T47D (cell line): ENCODE measurements around the gene BCAS1.
A peak's percentile ranks its signal among the peaks of the same experiment; 100 is the strongest.
"Not testable (repeated sequence)": the region's sequence is repeated elsewhere in the genome, so short reads cannot be mapped to it uniquely, and the experiment has no call there.

Experiments used
- DNase-seq, 2 experiments: peaks; one replicate each; pipeline versions ENCODE4 v3.0.0 to v3.0.0-alpha.2; 2011 to 2012; ENCODE audit warnings: low read depth in 1 of 2, low spot score in 1 of 2
- JUND ChIP-seq: IDR thresholded peaks from 2 replicates; pipeline ENCODE4 v1.6.1; 2012; ENCODE audit warnings: low read depth
- in situ Hi-C: cut with HindIII; loops from 2 replicates; pipeline ENCODE4 v1.10.0; 2016; ENCODE audit warnings: low sequenced_read_pairs, low pct_unique_long_range_greater_than_20kb

BCAS1 gene

DNA sequence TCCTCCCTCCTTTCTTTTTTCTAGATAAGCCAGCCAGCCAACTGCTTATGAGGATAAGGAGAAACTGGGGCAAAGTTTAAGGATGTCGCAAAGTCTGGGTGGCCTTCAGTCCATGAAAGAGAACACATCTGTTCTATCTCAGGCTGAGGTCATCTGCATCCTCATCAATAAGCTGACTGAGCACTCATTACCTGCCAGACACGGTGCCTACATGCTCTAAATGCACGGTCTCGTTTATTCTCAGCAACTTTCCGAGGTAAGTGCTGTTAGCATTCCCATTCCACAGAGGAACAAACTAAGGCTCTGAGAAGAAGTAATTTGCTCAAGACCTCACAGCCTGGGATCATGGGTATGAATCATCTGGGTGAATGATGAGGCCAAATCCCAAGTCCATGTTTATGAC lies 133.1 kb downstream of the BCAS1 start:
- TF ChIP-seq JUND, result no peak
- no peak for DNase-seq
- in situ Hi-C loops, result no loop called here

DNA sequence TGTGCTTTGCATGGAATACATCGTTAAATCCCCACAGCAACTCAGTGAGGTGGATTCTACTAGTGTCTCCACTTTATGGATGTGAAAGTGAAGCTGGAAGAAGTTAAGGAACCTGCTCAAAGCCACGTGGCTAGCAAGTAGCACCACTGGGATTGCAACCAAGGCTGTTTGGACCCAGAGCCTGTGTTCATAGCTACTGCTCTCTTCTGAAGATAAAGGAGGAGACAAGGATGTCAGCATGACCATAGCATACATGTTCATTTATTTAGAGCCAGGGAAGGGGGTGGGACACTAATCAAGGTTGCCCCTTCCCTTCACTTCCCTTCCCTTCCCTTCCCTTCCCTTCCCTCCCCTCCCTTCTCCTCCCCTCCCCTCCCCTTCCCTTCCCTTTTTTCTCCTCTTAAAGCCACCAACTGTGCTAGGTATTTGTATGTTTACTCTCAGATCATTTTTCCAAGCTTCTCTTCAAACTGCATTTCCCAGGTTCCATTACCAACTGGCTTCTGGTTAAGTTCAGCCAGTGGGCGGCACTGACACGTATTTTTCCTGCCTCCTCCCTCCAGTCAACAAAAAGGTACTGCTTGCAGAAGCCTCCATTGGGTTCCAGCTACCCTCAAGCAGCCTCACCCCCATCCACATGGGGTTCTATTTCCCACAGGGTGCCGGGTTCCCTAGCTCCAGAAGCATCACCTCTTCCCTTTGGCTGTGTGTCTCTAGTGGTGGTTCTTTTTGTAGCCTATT lies 134.9 kb downstream of the BCAS1 start:
- peak in 1 of 2 experiments; percentile 28 for DNase-seq
- in situ Hi-C loops, result no loop called here
- TF ChIP-seq JUND, result no peak

DNA sequence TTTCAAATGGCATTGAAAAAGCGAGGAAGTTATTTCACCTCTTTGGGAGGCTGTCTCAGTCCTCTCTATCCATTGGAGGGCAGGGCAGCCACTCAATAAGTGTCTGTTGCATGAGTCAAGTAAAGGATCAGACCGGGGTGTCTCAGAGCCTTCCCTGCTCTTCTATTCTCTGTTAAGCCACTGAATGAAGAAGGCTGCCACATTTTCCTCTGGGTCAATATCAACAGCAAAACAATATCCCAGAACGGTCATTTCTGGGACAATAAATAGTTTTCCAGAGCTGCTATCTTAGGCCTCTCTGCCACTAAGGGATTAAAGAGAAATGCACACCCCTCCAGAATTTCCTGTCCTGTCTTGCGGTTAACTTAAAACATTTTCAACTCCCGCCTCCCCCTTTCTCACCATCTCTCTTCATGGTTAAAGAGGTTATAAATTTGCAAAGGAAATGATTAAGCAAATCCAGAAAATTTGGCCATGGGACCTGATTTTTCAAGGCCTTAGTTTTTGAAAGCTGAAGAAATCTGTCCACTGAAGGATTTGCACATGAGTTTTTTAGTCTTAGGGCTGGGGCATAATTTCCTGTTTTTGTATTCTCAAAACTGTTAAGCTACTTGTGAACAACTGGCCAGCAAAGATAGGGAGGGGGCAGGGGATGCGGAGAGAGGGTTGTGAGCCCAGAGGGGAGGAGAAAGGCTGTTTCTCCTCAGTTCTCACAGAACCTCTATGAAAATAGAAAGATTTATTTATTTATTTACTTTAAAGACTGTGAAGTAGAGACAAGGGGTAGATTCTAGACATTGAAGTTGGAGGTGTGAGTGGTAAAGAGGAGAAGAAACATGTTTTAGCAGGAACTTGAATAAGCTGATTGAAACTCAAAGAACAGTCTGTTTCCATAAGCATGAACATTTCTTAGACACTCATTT lies 135.7 kb downstream of the BCAS1 start:
- no peak for TF ChIP-seq JUND
- peak in 1 of 2 experiments; percentile 55 for DNase-seq

GRCh38 chr20:53933232-53933846 lies 137.1 kb downstream of the BCAS1 start:
- in situ Hi-C loops, result no loop called here
- no peak for DNase-seq
- no peak for TF ChIP-seq JUND

More for the DNA sequence above, 135.7 kb downstream of the BCAS1 start:
- in situ Hi-C loops, result no loop called here

DNA sequence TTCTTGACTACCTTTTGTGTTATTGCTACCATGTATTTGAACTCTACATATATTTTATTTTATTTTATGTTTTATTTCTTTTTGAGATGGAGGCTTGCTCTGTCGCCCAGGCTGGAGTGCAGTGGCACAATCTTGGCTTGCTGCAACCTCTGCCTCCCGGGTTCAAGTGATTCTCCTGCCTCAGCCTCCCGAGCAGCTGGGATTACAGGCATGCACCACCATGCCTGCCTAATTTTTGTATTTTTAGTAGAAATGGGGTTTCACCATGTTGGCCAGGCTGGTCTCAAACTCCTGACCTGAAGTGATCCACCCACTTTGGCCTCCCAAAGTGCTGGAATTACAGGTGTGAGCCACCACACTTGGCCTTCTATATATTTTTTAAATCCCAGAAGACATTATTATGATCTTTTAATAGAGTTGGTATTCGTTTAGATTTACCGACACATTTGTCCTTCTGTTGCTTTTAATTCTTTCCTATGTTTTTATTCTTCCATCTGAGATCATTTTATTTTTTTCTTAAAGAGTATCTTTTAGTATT lies 137.7 kb downstream of the BCAS1 start:
- in situ Hi-C loops, DNase-seq: not testable (repeated sequence)

DNA sequence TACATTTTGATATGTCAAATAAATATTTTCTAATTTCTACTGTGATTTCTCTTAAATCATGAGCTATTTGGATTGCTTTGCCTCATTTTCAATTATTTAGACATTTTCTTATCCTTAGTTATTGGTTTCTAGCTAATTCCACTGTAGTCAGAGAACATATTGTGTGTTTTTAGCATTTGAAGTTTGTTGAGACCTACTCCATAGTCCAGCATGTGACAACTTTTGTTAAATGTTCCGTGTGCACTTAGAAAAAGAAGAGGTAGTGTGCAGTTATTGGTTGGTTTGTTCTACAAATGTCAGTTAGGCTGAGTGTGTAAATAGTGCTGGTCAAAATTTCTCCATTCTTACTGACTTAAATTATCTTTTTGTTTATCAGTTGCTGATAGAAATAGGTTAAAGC lies 138.8 kb downstream of the BCAS1 start:
- TF ChIP-seq JUND, result no peak
- DNase-seq, result no peak
- in situ Hi-C loops, result no loop called here

DNA sequence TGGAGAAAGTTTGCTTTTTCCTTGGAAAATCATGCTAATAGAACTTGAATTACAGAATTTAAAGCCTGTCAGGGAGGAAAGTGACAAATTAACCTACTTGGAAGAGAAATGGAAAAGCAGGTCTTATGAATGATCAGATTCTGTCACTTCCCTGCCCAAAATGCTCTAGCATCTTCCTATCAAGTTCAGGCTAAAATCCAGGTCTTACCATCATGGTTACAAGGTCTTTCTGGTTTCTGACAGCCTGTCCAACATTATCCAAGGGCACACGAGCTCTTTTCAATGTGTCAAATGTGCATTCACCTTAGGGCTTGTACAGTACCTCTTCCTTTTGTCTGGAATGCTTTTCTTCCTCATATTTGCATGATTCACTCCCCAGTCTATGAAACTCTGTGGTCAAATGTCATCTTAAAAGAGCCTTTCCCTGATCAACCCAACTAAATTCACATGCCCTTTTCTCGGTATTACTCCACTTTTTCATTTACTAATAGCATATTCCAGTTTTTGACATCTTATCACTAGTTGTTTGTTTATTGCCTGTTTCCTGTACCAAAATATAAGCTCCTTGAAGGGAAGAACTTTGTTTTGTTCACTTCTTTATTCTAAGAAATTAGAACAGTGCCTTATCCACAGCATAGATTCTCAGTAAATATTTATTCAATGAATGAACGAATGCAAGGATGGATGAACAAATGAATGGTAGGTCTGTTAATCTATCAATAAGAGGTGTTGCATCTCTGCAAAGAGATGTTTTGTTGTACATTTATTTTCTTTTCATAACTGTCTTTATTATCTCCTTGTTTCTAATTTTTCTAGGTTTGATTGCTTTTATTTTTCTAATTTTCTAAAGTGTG lies 139.5 kb downstream of the BCAS1 start:
- DNase-seq, result no peak
- in situ Hi-C loops, result no loop called here
- no peak for TF ChIP-seq JUND

DNA sequence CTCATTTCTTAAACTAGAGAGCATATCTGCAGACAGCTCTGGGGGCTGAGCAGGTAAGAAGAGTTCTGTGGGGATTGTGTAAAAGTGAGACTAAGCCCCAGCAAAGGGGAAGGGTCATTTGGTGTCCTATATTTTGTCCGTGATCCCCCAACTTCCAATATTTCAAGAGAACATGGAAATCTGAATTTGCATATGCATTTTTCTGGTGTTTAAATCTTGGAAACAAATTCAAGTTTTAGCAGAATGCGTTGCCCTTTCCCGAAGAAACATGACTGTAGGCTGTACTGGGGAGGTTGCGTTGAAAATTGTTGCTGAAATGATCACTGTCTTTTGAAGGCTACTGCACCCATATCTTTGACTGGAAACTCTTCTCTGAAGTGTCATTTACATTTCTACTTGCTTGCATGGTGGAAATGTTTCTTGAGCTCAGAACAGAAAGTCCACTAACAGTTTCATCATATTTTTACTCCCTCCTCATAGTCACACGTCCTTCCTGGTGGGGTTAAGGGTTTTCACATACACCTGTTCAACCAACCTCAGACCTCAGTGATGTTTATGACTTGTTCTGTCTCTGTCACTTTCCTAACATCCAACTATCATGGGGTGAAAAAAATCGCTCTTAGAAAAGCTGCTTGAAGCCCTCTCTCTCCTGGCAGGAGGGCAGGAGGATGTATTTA lies 140.3 kb downstream of the BCAS1 start:
- TF ChIP-seq JUND, result no peak
- in situ Hi-C loops, result no loop called here
- DNase-seq, result no peak

- no peak for DNase-seq
- TF ChIP-seq JUND, result no peak
- in situ Hi-C loops, result no loop called here
These were observed 141.0 kb downstream of the BCAS1 start for GRCh38 chr20:53929399-53929798.

DNA sequence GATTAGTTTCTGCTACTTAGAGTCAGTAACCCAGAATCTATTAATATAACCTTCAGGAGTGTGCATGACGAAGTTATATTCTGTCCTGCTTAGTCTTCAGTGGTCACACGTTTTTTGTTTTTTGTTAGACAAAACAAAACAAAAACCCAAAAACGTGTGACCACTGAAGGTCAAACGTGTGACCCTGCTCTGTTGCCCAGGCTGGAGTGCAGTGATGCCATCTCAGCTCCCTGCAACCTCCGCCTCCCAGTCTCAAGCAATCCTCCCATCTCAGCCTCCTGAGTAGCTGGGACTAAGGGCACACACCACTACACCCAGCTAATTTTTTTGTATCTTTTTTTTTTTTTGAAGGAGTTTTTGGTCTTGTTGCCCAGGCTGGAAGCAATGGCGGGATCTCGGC lies 142.4 kb downstream of the BCAS1 start:
- no peak for TF ChIP-seq JUND
- DNase-seq, result no peak
- in situ Hi-C loops, result no loop called here

GRCh38 chr20:53926428-53927028 lies 143.9 kb downstream of the BCAS1 start:
- no peak for TF ChIP-seq JUND
- in situ Hi-C loops, result no loop called here
- peak in 1 of 2 experiments; percentile 46 for DNase-seq
